GM10847 (cell line): ENCODE results near the gene GAR1.

Experiments
- POLR2A ChIP-seq: IDR thresholded peaks from 2 replicates; pipeline ENCODE4 v1.6.1; 2011; ENCODE audit not compliant: insufficient read length; ENCODE audit errors: extremely low read depth

GAR1 gene

GRCh38 chr4:109815151-109816081 lies at the start of gene GAR1:
Gene GAR1 (plus strand): TSS chr4:109815762. CDS start chr4:109816165, 403 bp downstream.
- peak; percentile 35 for TF ChIP-seq POLR2A

- no peak for TF ChIP-seq POLR2A
These were observed 28.7 kb upstream of the GAR1 start for GRCh38 chr4:109786846-109787245.

- no peak for TF ChIP-seq POLR2A
These were observed 27.8 kb upstream of the GAR1 start for GRCh38 chr4:109787807-109788206.

- no peak for TF ChIP-seq POLR2A
These were observed 20.5 kb upstream of the GAR1 start for GRCh38 chr4:109795059-109795458.

GRCh38 chr4:109798866-109799265 lies 16.7 kb upstream of the GAR1 start:
- TF ChIP-seq POLR2A = no peak

GRCh38 chr4:109801099-109801789 lies 14.3 kb upstream of the GAR1 start:
- no peak for TF ChIP-seq POLR2A

GRCh38 chr4:109801895-109802319 lies 13.7 kb upstream of the GAR1 start, which contains the start of gene CFI:
Gene CFI (minus strand): TSS chr4:109801999. CDS start chr4:109801971, 28 bp downstream.
- TF ChIP-seq POLR2A = no peak

GRCh38 chr4:109803924-109804571 lies 11.5 kb upstream of the GAR1 start:
- TF ChIP-seq POLR2A = no peak

- TF ChIP-seq POLR2A = no peak
These were observed 5.9 kb upstream of the GAR1 start for GRCh38 chr4:109809655-109810054.

- no peak for TF ChIP-seq POLR2A
These were observed 4.8 kb upstream of the GAR1 start for GRCh38 chr4:109810552-109811387.

GRCh38 chr4:109811707-109812106 lies 3.9 kb upstream of the GAR1 start:
- TF ChIP-seq POLR2A = no peak

- TF ChIP-seq POLR2A = no peak
These were observed 500 bp downstream of the GAR1 start for GRCh38 chr4:109816082-109816442.

GRCh38 chr4:109816894-109817293 lies 1.3 kb downstream of the GAR1 start:
- no peak for TF ChIP-seq POLR2A

GRCh38 chr4:109818268-109818667 lies 2.7 kb downstream of the GAR1 start:
- no peak for TF ChIP-seq POLR2A

- TF ChIP-seq POLR2A = no peak
These were observed 5.0 kb downstream of the GAR1 start for GRCh38 chr4:109820563-109820962.
